ENCODE data around the gene TMEM273.

TMEM273 gene

GRCh38 chr10:49149881-49150280, 38.3 kb downstream of the TMEM273 start:
- TF ChIP-seq CEBPB (IDR thresholded peaks at IDR 0.05) (no peak), EGR1 (IDR thresholded peaks at IDR 0.05) (no peak)

GRCh38 chr10:49144058-49144720, 44.0 kb downstream of the TMEM273 start:
- no peak for TF ChIP-seq ZBTB7A (IDR thresholded peaks at IDR 0.05; ENCODE audit: low read depth)
- no peak for TF ChIP-seq RAD21 (IDR thresholded peaks at IDR 0.05; ENCODE audit: low read depth)
- TF ChIP-seq CEBPB (IDR thresholded peaks at IDR 0.05): no peak
- no peak for TF ChIP-seq NFIC (IDR thresholded peaks at IDR 0.05)
- TF ChIP-seq TEAD4 (IDR thresholded peaks at IDR 0.05): no peak
- TF ChIP-seq TCF12 (IDR thresholded peaks at IDR 0.05; ENCODE audit: low read depth): no peak
- TF ChIP-seq EGR1 (IDR thresholded peaks at IDR 0.05): no peak

- TF ChIP-seq CEBPB (IDR thresholded peaks at IDR 0.05) (peak; percentile 25; the same call in 1 of the 2 replicates), ZBTB7A (IDR thresholded peaks at IDR 0.05; ENCODE audit: low read depth) (no peak), EP300 (IDR thresholded peaks at IDR 0.05; ENCODE audit: borderline replicate concordance) (no peak), RAD21 (IDR thresholded peaks at IDR 0.05; ENCODE audit: low read depth) (no peak), NFIC (IDR thresholded peaks at IDR 0.05) (no peak), USF1 (IDR thresholded peaks at IDR 0.05) (no peak), FOXM1 (IDR thresholded peaks at IDR 0.05; ENCODE audit: borderline replicate concordance, low read depth) (no peak)
Measured at GRCh38 chr10:49143249-49143648, 44.9 kb downstream of the TMEM273 start.

GRCh38 chr10:49141541-49142332, 46.5 kb downstream of the TMEM273 start:
- no peak for TF ChIP-seq YY1 (IDR thresholded peaks at IDR 0.05; ENCODE audit: low read depth)
- TF ChIP-seq TCF12 (IDR thresholded peaks at IDR 0.05; ENCODE audit: low read depth): no peak
- TF ChIP-seq EGR1 (IDR thresholded peaks at IDR 0.05): no peak

- TF ChIP-seq YY1 (IDR thresholded peaks at IDR 0.05; ENCODE audit: low read depth) (no peak), USF1 (IDR thresholded peaks at IDR 0.05) (no peak), NFIC (IDR thresholded peaks at IDR 0.05) (no peak), CREB1 (IDR thresholded peaks at IDR 0.05; ENCODE audit: low read depth) (no peak), MAX (IDR thresholded peaks at IDR 0.05) (no peak), EGR1 (IDR thresholded peaks at IDR 0.05) (no peak), FOXM1 (IDR thresholded peaks at IDR 0.05; ENCODE audit: borderline replicate concordance, low read depth) (no peak)
Measured at GRCh38 chr10:49140304-49141177, 47.6 kb downstream of the TMEM273 start.

- TF ChIP-seq FOXM1 (IDR thresholded peaks at IDR 0.05; ENCODE audit: borderline replicate concordance, low read depth) (no peak), RAD21 (IDR thresholded peaks at IDR 0.05; ENCODE audit: low read depth) (no peak), NFIC (IDR thresholded peaks at IDR 0.05) (no peak), EP300 (IDR thresholded peaks at IDR 0.05; ENCODE audit: borderline replicate concordance) (no peak), MAX (IDR thresholded peaks at IDR 0.05) (no peak), CEBPB (IDR thresholded peaks at IDR 0.05) (no peak), USF1 (IDR thresholded peaks at IDR 0.05) (no peak), YY1 (IDR thresholded peaks at IDR 0.05; ENCODE audit: low read depth) (no peak), CREB1 (IDR thresholded peaks at IDR 0.05; ENCODE audit: low read depth) (no peak), EGR1 (IDR thresholded peaks at IDR 0.05) (no peak), TCF12 (IDR thresholded peaks at IDR 0.05; ENCODE audit: low read depth) (no peak), TEAD4 (IDR thresholded peaks at IDR 0.05) (no peak), REST (IDR thresholded peaks at IDR 0.05; ENCODE audit: low read depth) (no peak), TAF1 (IDR thresholded peaks at IDR 0.05; ENCODE audit: low read depth) (no peak)
Measured at GRCh38 chr10:49139846-49140195, 48.4 kb downstream of the TMEM273 start.
